ENCODE data around the gene TRIM63. TPM values are rescaled to one million over a fixed set of nuclear protein-coding genes. Genes with fewer than 3 reads are reported as not detected.

The TRIM63 gene
- total RNA-seq, 1 experiment from 2014 or later = not detected

DNA sequence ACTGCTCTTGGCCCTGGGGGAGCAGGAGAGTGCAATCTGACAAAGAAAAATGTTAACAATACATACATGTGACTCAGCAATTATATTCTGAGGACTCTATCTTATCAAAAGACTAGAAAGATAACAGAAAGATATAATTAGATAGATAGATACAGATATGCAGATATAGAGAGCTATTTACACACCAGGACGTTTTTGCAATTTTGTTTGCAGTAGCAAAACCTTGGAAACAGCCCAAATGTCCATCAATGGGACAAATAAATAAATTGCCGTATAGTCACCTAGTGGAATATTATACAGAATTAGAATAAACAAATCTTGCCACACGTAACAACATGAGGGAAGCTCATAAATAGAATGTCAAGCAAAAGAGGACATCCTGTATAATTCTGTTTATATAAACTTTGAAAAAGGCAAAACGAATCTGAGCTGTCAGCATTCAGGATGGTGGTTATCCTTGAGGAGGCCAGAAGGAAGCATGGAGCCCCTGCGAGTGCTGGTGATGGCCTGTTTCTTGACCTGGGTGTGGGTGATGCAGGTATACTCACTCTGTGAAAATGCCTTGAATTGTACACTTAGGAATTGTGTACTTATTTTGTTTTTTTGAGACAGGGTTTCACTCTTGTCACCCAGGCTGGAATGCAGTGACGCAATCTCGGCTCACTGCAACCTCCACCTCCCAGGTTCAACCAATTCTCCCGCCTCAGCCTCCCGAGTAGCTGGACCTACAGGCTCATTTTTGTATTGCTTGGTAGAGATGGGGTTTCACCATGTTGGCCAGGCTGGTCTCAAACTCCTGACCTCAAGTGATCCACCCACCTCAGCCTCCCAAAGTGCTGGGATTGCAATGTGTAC lies 12.8 kb upstream of the TRIM63 start:
- Histone ChIP-seq H3K27me3 (replicated peaks; ENCODE audit: insufficient read depth, low read depth, low read length, poor library complexity) (peaks cover 9% of the 10 kb centered on the region), H3K27ac (ENCODE audit: low read depth, low read length, poor library complexity, severe bottlenecking) (no peak overlapping the region), H3K36me3 (ENCODE audit: insufficient read depth, low read length, poor library complexity, severe bottlenecking) (no peaks in the 10 kb centered on the region), H3K4me3 (ENCODE audit: low read depth, low read length, poor library complexity, severe bottlenecking) (no peak overlapping the region), H3K4me1 (ENCODE audit: insufficient read depth, low read length, poor library complexity, severe bottlenecking) (no peaks in the 10 kb centered on the region), H3K9me3 (ENCODE audit: low read depth, low read length, poor library complexity, severe bottlenecking) (no peaks in the 10 kb centered on the region)
- no TSS peak for BruUV-seq (replicated peaks)
- ChIA-PET POLR2A (ENCODE audit: low non-redundant PET) (no interaction called here), CTCF (no interaction called here)
- intact Hi-C loops (cut with micrococcal nuclease; ENCODE audit: unreplicated experiment) = no loop called here
- no peak for DNase-seq (ENCODE audit: low spot score)
- TF ChIP-seq EZH2 (IDR thresholded peaks at IDR 0.05; ENCODE audit: borderline replicate concordance, low read depth, low read length, poor library complexity, severe bottlenecking) = no peak
- TF ChIP-seq, protein P1, sequence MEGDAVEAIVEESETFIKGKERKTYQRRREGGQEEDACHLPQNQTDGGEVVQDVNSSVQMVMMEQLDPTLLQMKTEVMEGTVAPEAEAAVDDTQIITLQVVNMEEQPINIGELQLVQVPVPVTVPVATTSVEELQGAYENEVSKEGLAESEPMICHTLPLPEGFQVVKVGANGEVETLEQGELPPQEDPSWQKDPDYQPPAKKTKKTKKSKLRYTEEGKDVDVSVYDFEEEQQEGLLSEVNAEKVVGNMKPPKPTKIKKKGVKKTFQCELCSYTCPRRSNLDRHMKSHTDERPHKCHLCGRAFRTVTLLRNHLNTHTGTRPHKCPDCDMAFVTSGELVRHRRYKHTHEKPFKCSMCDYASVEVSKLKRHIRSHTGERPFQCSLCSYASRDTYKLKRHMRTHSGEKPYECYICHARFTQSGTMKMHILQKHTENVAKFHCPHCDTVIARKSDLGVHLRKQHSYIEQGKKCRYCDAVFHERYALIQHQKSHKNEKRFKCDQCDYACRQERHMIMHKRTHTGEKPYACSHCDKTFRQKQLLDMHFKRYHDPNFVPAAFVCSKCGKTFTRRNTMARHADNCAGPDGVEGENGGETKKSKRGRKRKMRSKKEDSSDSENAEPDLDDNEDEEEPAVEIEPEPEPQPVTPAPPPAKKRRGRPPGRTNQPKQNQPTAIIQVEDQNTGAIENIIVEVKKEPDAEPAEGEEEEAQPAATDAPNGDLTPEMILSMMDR (conservative IDR thresholded peaks at IDR 0.05; ENCODE audit: low read depth, low read length) = no peak

DNA sequence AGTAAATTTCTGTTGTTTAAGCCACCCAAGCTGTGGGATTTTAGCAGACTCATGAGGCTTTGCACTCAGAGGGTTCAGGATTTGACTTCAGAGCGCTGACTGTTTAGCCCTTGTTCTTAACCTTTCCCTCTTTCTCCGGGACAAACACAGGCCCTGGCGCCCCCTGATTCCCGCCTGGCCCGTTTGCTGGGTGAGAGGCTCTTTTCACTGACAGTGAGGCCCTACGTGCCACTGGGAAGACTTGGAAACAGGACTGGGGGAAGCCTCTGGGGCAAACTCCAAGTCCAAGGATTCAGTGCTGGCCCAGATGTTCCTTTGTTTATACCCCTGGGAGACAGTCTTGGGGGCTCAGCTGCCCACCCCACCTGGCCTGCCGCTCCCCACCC lies 11.7 kb upstream of the TRIM63 start:
- POLR2A ChIA-PET (ENCODE audit: low non-redundant PET) = no interaction called here
- CTCF ChIA-PET = no interaction called here
- H3K27me3 ChIP-seq (replicated peaks; ENCODE audit: insufficient read depth, low read depth, low read length, poor library complexity) = peaks cover 7% of the 10 kb centered on the region
- TF ChIP-seq, protein P1 (conservative IDR thresholded peaks at IDR 0.05; ENCODE audit: low read depth, low read length) = no peak
- TF ChIP-seq EZH2 (IDR thresholded peaks at IDR 0.05; ENCODE audit: borderline replicate concordance, low read depth, low read length, poor library complexity, severe bottlenecking) = no peak
- H3K36me3 ChIP-seq (ENCODE audit: insufficient read depth, low read length, poor library complexity, severe bottlenecking) = no peaks in the 10 kb centered on the region
- no TSS peak for BruUV-seq (replicated peaks)
- no peaks in the 10 kb centered on the region for H3K4me1 ChIP-seq (ENCODE audit: insufficient read depth, low read length, poor library complexity, severe bottlenecking)
- H3K9me3 ChIP-seq (ENCODE audit: low read depth, low read length, poor library complexity, severe bottlenecking) = no peaks in the 10 kb centered on the region
- intact Hi-C loops (cut with micrococcal nuclease; ENCODE audit: unreplicated experiment) = no loop called here
- no peak for DNase-seq (ENCODE audit: low spot score)
- no peak overlapping the region for H3K27ac ChIP-seq (ENCODE audit: low read depth, low read length, poor library complexity, severe bottlenecking)
- H3K4me3 ChIP-seq (ENCODE audit: low read depth, low read length, poor library complexity, severe bottlenecking) = no peak overlapping the region

- Histone ChIP-seq H3K36me3 (ENCODE audit: insufficient read depth, low read length, poor library complexity, severe bottlenecking) (no peaks in the 10 kb centered on the region), H3K9me3 (ENCODE audit: low read depth, low read length, poor library complexity, severe bottlenecking) (no peaks in the 10 kb centered on the region), H3K4me3 (ENCODE audit: low read depth, low read length, poor library complexity, severe bottlenecking) (no peak overlapping the region), H3K27ac (ENCODE audit: low read depth, low read length, poor library complexity, severe bottlenecking) (no peak overlapping the region), H3K27me3 (replicated peaks; ENCODE audit: insufficient read depth, low read depth, low read length, poor library complexity) (peaks cover 1% of the 10 kb centered on the region), H3K4me1 (ENCODE audit: insufficient read depth, low read length, poor library complexity, severe bottlenecking) (no peaks in the 10 kb centered on the region)
- POLR2A ChIA-PET (ENCODE audit: low non-redundant PET) = interaction anchor here (0.6 kb wide), 1 partner anchor 1156 kb away, joined by 10 read pairs; the partner anchor contains the start of gene WDTC1
- no peak for TF ChIP-seq EZH2 (IDR thresholded peaks at IDR 0.05; ENCODE audit: borderline replicate concordance, low read depth, low read length, poor library complexity, severe bottlenecking)
- TF ChIP-seq, protein P1 (conservative IDR thresholded peaks at IDR 0.05; ENCODE audit: low read depth, low read length) = no peak
- no peak for DNase-seq (ENCODE audit: low spot score)
- intact Hi-C loops (cut with micrococcal nuclease; ENCODE audit: unreplicated experiment) = no loop called here
- CTCF ChIA-PET = no interaction called here
- BruUV-seq (replicated peaks) = no TSS peak
These were observed 11.1 kb upstream of the TRIM63 start for GRCh38 chr1:26078286-26079177.

Data from A673 (cell line).